ENCODE measurements around the gene MORN5. TPM values are rescaled to one million over a fixed set of nuclear protein-coding genes. Genes with fewer than 3 reads are reported as not detected.

The MORN5 gene
- total and polyA plus RNA-seq, 10 of the 15 experiments (the other 5 are each of a cell fraction or from before 2014, with no cell fraction given) = not detected

GRCh38 chr9:122132539-122132938 lies 27.2 kb upstream of the MORN5 start:
- no peaks in the 10 kb centered on the region for H3K9me3 ChIP-seq (replicated peaks; ENCODE audit: control insufficient read depth, insufficient read depth, low read length)
- TF ChIP-seq BCL3 (IDR thresholded peaks at IDR 0.05; ENCODE audit: borderline replicate concordance, insufficient read depth, low read depth, low read length, poor library complexity, severe bottlenecking) (no peak), RAD51 (IDR thresholded peaks at IDR 0.05) (no peak), IRF4 (IDR thresholded peaks at IDR 0.05; ENCODE audit: low read depth, low read length) (no peak), RELB (IDR thresholded peaks at IDR 0.05; ENCODE audit: low read depth) (no peak), SP1 (IDR thresholded peaks at IDR 0.05; ENCODE audit: low read depth, low read length) (no peak), TAF1 (IDR thresholded peaks at IDR 0.05; ENCODE audit: borderline replicate concordance, low read depth, low read length) (no peak), ASH2L (IDR thresholded peaks at IDR 0.05; ENCODE audit: borderline replicate concordance, low read depth) (no peak), BACH1 (IDR thresholded peaks at IDR 0.05; ENCODE audit: borderline replicate concordance) (no peak), ZBTB33 (IDR thresholded peaks at IDR 0.05) (no peak)
- no peak overlapping the region for H2AFZ ChIP-seq (ENCODE audit: control insufficient read depth, low read depth, low read length)
- H3K79me2 ChIP-seq (ENCODE audit: control insufficient read depth, insufficient read depth, low read length) = no peaks in the 10 kb centered on the region
- ChIA-PET SMC1A (ENCODE audit: uncharacterized antibody, unreplicated experiment) (no interaction called here), POLR2A (interaction anchor here (0.6 kb wide), 1 partner anchor 888 kb away, joined by 3 read pairs; no protein-coding TSS in a partner anchor), RAD21 (ENCODE audit: unreplicated experiment) (no interaction called here), CTCF (interaction anchor here (0.7 to 1.8 kb wide), 5 partner anchors 8 to 34 kb away, joined by 3 to 8 read pairs (median 3); no protein-coding TSS in a partner anchor)
- BruUV-seq (replicated peaks) = no TSS peak
- no peaks in the 10 kb centered on the region for H3K36me3 ChIP-seq (ENCODE audit: control insufficient read depth in 2 of 2, insufficient read depth in 2 of 2, low read length in 1 of 2)
- no peaks in the 10 kb centered on the region for H3K4me1 ChIP-seq (ENCODE audit: control insufficient read depth, insufficient read depth, low read length)
- intact Hi-C loops (cut with micrococcal nuclease; ENCODE audit: unreplicated experiment) = no loop called here
- ATAC-seq (no peak), DNase-seq (ENCODE audit: low read depth, low spot score) (no peak), FAIRE-seq (no peak)
- no peak overlapping the region for H3K9ac ChIP-seq (ENCODE audit: control insufficient read depth, insufficient read depth, low read length)
- WGBS (ENCODE audit: insufficient coverage, insufficient replicate concordance, low lambda C conversion rate, missing lambda C conversion rate) = 41% methylated on average over 4 of the region's 4 CpGs
- H3K27me3 ChIP-seq (replicated peaks in 1 of 2; ENCODE audit: control insufficient read depth in 2 of 2, insufficient read depth in 2 of 2, low read length in 1 of 2) = peaks cover 0 to 2% of the 10 kb centered on the region in 2 experiments; a peak in 2 of 4 replicates
- no peak overlapping the region for H3K27ac ChIP-seq (ENCODE audit: control insufficient read depth, insufficient read depth)
- no peaks in the 10 kb centered on the region for H4K20me1 ChIP-seq (ENCODE audit: control insufficient read depth, insufficient read depth)
- in situ Hi-C loops (cut with MboI) = no loop called here
- no peak overlapping the region for H3K4me3 ChIP-seq
- no peak overlapping the region for H3K4me2 ChIP-seq (ENCODE audit: control insufficient read depth, insufficient read depth)

Measured in GM12878 (cell line).